Left ventricle myocardium inferior (tissue), 1 donor: ENCODE measurements around the gene ALOX12. TPM values are rescaled to one million over a fixed set of nuclear protein-coding genes. Genes with fewer than 3 reads are reported as not detected.
"Not testable (repeated sequence)": the region's sequence is repeated elsewhere in the genome, so short reads cannot be mapped to it uniquely, and the experiment has no call there.

Experiments
- DNase-seq: peaks from one replicate; pipeline ENCODE4 v3.0.0-alpha.2; 2020
- H3K27ac ChIP-seq: fragments of 200-600 bp; replicated peaks from 2 replicates; pipeline ENCODE4 v1.8.0; 2021
- H3K27me3 ChIP-seq: fragments of 200-600 bp; 2 replicates; pipeline ENCODE4 v1.8.0; 2021; ENCODE audit warnings: low read depth
- H3K36me3 ChIP-seq: fragments of 200-600 bp; 2 replicates; pipeline ENCODE4 v1.8.0; 2021
- H3K4me1 ChIP-seq: fragments of 200-600 bp; 2 replicates; pipeline ENCODE4 v1.8.0; 2021
- H3K4me3 ChIP-seq: fragments of 200-600 bp; 2 replicates; pipeline ENCODE4 v1.8.0; 2021; ENCODE audit warnings: mild to moderate bottlenecking, moderate library complexity
- H3K9me3 ChIP-seq: fragments of 200-600 bp; replicated peaks from 2 replicates; pipeline ENCODE4 v1.8.0; 2021
- intact Hi-C: fragments of 100-400 bp; cut with micrococcal nuclease; formaldehyde crosslinking; loops from one replicate; pipeline ENCODE4 v1.11.0; 2022
- total RNA-seq: library from RNA; stranded (reverse); fragmentation: NEBNext Ultra II Directional; extraction: Animal tissue kit (Norgen Biotek cat#: 25700); gene quantifications from one replicate; pipeline ENCODE4 v1.2.1, GENCODE V29; 2021
- TF ChIP-seq, protein P1 (sequence below): fragments of 200-600 bp; IDR thresholded peaks from 2 replicates; pipeline ENCODE4 v1.8.0; 2021; ENCODE audit warnings: antibody characterized with exemption, mild to moderate bottlenecking, borderline replicate concordance
- donor health status: DM: no; HTN: yes; CAD: no; lungs with severe emphysema.

The ALOX12 gene
- total RNA-seq, 1 donor from 2014 or later, result not detected

DNA sequence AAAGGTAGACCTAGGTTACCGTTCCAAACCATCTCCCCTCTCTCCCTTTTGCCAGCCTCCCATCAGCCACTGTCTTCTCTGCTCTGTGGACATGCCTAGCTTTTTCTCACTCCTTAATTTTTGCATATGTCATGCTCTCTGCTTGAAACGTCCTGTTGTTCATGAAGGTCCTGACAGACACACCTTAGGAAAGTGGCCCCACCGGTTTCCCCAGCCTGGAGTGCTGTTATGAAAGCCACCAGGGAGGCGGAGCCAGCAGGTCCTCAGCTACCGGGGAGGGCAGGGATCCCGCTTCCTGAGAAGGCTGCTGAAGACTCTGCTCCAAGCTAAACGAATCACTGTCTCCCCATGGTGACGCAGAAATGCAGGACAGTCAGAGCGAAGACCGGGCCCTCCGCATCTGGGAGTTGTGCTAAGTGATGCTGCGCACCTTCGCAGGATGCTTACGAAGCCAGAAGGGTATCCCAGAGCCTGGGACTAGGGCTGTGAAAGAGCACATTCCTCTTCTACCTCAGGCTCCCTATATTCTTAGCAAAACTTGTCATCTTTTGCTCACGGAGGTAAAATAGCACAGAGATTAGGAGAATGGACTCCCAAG, 50.4 kb downstream of the ALOX12 start:
- DNase-seq, result no peak
- intact Hi-C loops, result no loop called here
- H3K9me3 ChIP-seq, result no peaks in the 10 kb centered on the region
- no peak overlapping the region for H3K27ac ChIP-seq
- H3K4me3 ChIP-seq, result peak overlapping the region; percentile 48
- peaks cover 45% of the 10 kb centered on the region for H3K4me1 ChIP-seq
- TF ChIP-seq, protein P1, sequence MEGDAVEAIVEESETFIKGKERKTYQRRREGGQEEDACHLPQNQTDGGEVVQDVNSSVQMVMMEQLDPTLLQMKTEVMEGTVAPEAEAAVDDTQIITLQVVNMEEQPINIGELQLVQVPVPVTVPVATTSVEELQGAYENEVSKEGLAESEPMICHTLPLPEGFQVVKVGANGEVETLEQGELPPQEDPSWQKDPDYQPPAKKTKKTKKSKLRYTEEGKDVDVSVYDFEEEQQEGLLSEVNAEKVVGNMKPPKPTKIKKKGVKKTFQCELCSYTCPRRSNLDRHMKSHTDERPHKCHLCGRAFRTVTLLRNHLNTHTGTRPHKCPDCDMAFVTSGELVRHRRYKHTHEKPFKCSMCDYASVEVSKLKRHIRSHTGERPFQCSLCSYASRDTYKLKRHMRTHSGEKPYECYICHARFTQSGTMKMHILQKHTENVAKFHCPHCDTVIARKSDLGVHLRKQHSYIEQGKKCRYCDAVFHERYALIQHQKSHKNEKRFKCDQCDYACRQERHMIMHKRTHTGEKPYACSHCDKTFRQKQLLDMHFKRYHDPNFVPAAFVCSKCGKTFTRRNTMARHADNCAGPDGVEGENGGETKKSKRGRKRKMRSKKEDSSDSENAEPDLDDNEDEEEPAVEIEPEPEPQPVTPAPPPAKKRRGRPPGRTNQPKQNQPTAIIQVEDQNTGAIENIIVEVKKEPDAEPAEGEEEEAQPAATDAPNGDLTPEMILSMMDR, result no peak
- H3K36me3 ChIP-seq, result no peaks in the 10 kb centered on the region
- H3K27me3 ChIP-seq, result peaks cover 83% of the 10 kb centered on the region

DNA sequence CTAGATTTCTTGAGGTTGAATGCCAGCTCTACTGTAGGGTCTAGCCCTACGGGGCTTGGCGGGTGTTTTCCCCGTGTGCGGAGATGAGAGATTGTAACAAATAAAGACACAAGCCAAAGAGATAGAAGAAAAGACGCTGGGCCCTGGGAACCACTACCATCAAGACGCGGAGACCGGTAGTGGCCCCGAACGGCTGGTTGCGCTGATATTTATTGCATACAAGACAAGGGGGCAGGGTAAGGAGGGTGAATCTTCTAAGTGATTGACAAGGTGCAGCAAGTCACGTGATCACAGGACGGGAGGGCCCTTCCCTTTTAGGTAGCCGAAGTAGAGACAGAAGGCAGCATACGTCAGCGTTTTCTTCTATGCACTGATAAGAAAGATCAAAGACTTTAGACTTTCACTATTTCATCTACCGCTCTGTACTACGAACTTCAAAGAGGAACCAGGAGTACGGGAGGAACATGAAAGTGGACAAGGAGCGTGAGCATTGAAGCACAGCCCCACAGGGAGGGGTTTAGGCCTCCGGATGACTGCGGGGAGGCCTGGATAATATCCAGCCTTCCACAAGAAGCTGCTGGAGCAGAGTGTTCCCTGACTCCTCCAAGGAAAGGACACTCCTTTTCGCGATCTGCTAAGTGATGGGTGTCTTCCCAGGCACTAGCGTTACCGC, 51.0 kb downstream of the ALOX12 start:
- H3K9me3 ChIP-seq, H3K36me3 ChIP-seq, intact Hi-C loops, H3K27ac ChIP-seq, DNase-seq: not testable (repeated sequence)
- H3K27me3 ChIP-seq, result peaks cover 79% of the 10 kb centered on the region
- H3K4me1 ChIP-seq, result peaks cover 43% of the 10 kb centered on the region
- H3K4me3 ChIP-seq, result peak overlapping the region; percentile 48

GRCh38 chr17:7047566-7047965, 51.7 kb downstream of the ALOX12 start:
- TF ChIP-seq, protein P1, result no peak
- DNase-seq, result no peak
- H3K27ac ChIP-seq, result no peak overlapping the region
- peaks cover 72% of the 10 kb centered on the region for H3K27me3 ChIP-seq
- no peaks in the 10 kb centered on the region for H3K36me3 ChIP-seq
- peaks cover 36% of the 10 kb centered on the region for H3K4me1 ChIP-seq
- no peaks in the 10 kb centered on the region for H3K9me3 ChIP-seq
- peak overlapping the region; percentile 48 for H3K4me3 ChIP-seq
- intact Hi-C loops, result no loop called here

GRCh38 chr17:7048968-7049367, 53.1 kb downstream of the ALOX12 start:
- peaks cover 58% of the 10 kb centered on the region for H3K27me3 ChIP-seq
- H3K36me3 ChIP-seq, result no peaks in the 10 kb centered on the region
- H3K27ac ChIP-seq, result no peak overlapping the region
- no peak overlapping the region for H3K4me3 ChIP-seq
- TF ChIP-seq, protein P1, result no peak
- H3K4me1 ChIP-seq, result peaks cover 22% of the 10 kb centered on the region
- no peak for DNase-seq
- intact Hi-C loops, result no loop called here
- no peaks in the 10 kb centered on the region for H3K9me3 ChIP-seq

DNA sequence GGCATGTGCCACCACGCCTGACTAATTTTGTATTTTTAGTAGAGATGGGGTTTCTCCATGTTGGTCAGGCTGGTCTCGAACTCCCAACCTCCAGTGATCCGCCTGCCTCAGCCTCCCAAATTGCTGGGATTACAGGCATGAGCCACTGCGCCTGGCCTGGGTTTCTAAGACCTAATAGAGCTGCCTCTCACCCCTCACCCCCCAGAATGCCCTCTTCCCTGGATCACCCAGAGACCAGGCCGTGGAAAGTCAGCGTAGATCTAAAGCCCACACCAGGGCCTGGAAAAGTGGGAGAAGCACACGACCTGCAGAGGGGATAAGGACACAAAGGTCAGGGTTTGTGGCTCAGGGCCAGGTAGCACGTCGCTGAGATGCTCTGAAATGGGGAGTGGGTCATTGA, 54.7 kb downstream of the ALOX12 start:
- DNase-seq, H3K9me3 ChIP-seq, H3K4me3 ChIP-seq, H3K36me3 ChIP-seq, H3K27ac ChIP-seq: not testable (repeated sequence)
- intact Hi-C loops, result loop anchor here (5.0 to 10.0 kb wide), 2 partner anchors 87 to 124 kb away; partner anchors contain the start of gene ASGR1
- Histone ChIP-seq H3K27me3 (peaks cover 47% of the 10 kb centered on the region), H3K4me1 (peaks cover 19% of the 10 kb centered on the region)

DNA sequence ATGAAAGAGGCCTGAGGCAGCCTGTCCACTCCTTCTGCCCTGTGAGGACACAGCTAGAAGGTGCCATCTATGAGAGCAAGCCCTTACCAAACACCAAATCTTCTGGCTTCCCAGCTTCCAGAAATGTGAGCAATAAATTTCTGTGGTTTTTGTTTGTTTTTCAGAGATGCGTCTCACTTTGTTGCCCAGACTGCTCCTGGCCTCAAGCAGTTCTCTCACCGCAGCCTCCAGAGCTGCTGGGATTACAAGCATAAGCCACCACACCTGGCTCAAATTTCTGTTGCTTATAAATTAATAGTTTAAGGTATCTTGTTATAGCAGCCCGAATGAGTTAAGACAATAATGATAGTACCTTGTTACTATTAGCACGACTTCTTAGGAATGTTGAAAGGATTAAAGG, 60.5 kb downstream of the ALOX12 start:
- Histone ChIP-seq H3K27ac (no peak overlapping the region), H3K27me3 (peaks cover 14% of the 10 kb centered on the region), H3K36me3 (no peaks in the 10 kb centered on the region), H3K4me1 (no peaks in the 10 kb centered on the region), H3K4me3 (no peak overlapping the region), H3K9me3 (no peaks in the 10 kb centered on the region)
- intact Hi-C loops, result loop anchor here (10.0 kb wide), 1 partner anchor 118 kb away; the partner anchor contains the start of gene ASGR1
- no peak for DNase-seq
- TF ChIP-seq, protein P1, result no peak
